Nephron (organoid): ENCODE measurements around the gene ACTN3.
A peak's percentile ranks its signal among the peaks of the same experiment; 100 is the strongest.

Experiments used
- H3K27ac Mint-ChIP-seq, 3 experiments: 2 replicates each; pipeline ENCODE4 v1.8.0; 2020; ENCODE audit warnings: mixed read lengths in 3 of 3, mild to moderate bottlenecking in 2 of 3, moderate library complexity in 1 of 3
- H3K27me3 Mint-ChIP-seq: 2 replicates; pipeline ENCODE4 v1.8.0; 2021; ENCODE audit warnings: low read depth, mild to moderate bottlenecking, moderate library complexity, mixed read lengths
- H3K36me3 Mint-ChIP-seq: 2 replicates; pipeline ENCODE4 v1.8.0; 2020; ENCODE audit warnings: low read depth, mixed read lengths
- H3K4me1 Mint-ChIP-seq: 2 replicates; pipeline ENCODE4 v1.8.0; 2020; ENCODE audit warnings: mixed read lengths
- H3K4me3 Mint-ChIP-seq, 3 experiments: 2 replicates each; pipeline ENCODE4 v1.8.0; 2020; ENCODE audit warnings: mild to moderate bottlenecking in 3 of 3, mixed read lengths in 3 of 3, moderate library complexity in 2 of 3
- H3K9me3 Mint-ChIP-seq: 2 replicates; pipeline ENCODE4 v1.8.0; 2020; ENCODE audit warnings: mixed read lengths
- CTCF ChIP-seq, 3 experiments: fragments of 200-600 bp; sonication (generic); IDR thresholded peaks; one replicate each; pipeline ENCODE4 v1.5.0; 2021; ENCODE audit warnings: antibody characterized with exemption in 3 of 3; ENCODE audit not compliant: unreplicated experiment in 3 of 3

ACTN3 gene

GRCh38 chr11:66545701-66546367, 869 bp upstream of the ACTN3 start, which contains the start of gene ZDHHC24:
ZDHHC24 (minus strand) TSS chr11:66546048; CDS start chr11:66546003, 45 bp downstream.
- no peak for TF ChIP-seq CTCF (IDR thresholded peaks at IDR 0.05; ENCODE audit: unreplicated experiment in 3 of 3)
- H3K36me3 Mint-ChIP-seq = peaks cover 9% of the 10 kb centered on the region

GRCh38 chr11:66546966-66547661, 411 bp downstream of the ACTN3 start:
- Mint-ChIP-seq H3K27ac (peak overlapping the region in 2 of 3 experiments; percentile 33 to 34), H3K4me1 (peaks cover 55% of the 10 kb centered on the region), H3K27me3 (peaks cover 4% of the 10 kb centered on the region), H3K4me3 (peak overlapping the region; percentile 81 to 84 (median 82)), H3K9me3 (no peaks in the 10 kb centered on the region), H3K36me3 (peaks cover 9% of the 10 kb centered on the region)
- no peak for TF ChIP-seq CTCF (IDR thresholded peaks at IDR 0.05; ENCODE audit: unreplicated experiment in 3 of 3)

More at GRCh38 chr11:66545701-66546367, 869 bp upstream of the ACTN3 start, which contains the start of gene ZDHHC24:
- H3K27me3 Mint-ChIP-seq = peaks cover 4% of the 10 kb centered on the region
- peaks cover 57% of the 10 kb centered on the region for H3K4me1 Mint-ChIP-seq
- no peaks in the 10 kb centered on the region for H3K9me3 Mint-ChIP-seq
- H3K4me3 Mint-ChIP-seq = peak within 1 kb of the TSS; percentile 84 to 88 (median 87)
- H3K27ac Mint-ChIP-seq = peak within 1 kb of the TSS; percentile 15 to 40 (median 33)

GRCh38 chr11:66547662-66548009, 933 bp downstream of the ACTN3 start:
- TF ChIP-seq CTCF (IDR thresholded peaks at IDR 0.05; ENCODE audit: unreplicated experiment in 3 of 3) = no peak
- Mint-ChIP-seq H3K27me3 (peaks cover 4% of the 10 kb centered on the region), H3K27ac (peak overlapping the region in 1 of 3 experiments; percentile 34), H3K4me1 (peaks cover 50% of the 10 kb centered on the region), H3K4me3 (peak overlapping the region; percentile 51 to 66 (median 60)), H3K9me3 (no peaks in the 10 kb centered on the region), H3K36me3 (peaks cover 4% of the 10 kb centered on the region)

GRCh38 chr11:66548041-66548440, 1.3 kb downstream of the ACTN3 start:
- Mint-ChIP-seq H3K36me3 (peaks cover 4% of the 10 kb centered on the region), H3K4me3 (peak overlapping the region; percentile 51 to 66 (median 60)), H3K27ac (peak overlapping the region in 2 of 3 experiments; percentile 29 to 64), H3K4me1 (peaks cover 46% of the 10 kb centered on the region), H3K27me3 (peaks cover 4% of the 10 kb centered on the region), H3K9me3 (no peaks in the 10 kb centered on the region)
- TF ChIP-seq CTCF (IDR thresholded peaks at IDR 0.05; ENCODE audit: unreplicated experiment in 3 of 3) = no peak

GRCh38 chr11:66548774-66549630, 2.3 kb downstream of the ACTN3 start:
- H3K9me3 Mint-ChIP-seq = no peaks in the 10 kb centered on the region
- H3K27ac Mint-ChIP-seq = peak overlapping the region; percentile 23 to 64 (median 29)
- peaks cover 4% of the 10 kb centered on the region for H3K27me3 Mint-ChIP-seq
- peaks cover 39% of the 10 kb centered on the region for H3K4me1 Mint-ChIP-seq
- no peaks in the 10 kb centered on the region for H3K36me3 Mint-ChIP-seq
- H3K4me3 Mint-ChIP-seq = peak overlapping the region; percentile 10 to 39 (median 20)
- TF ChIP-seq CTCF (IDR thresholded peaks at IDR 0.05; ENCODE audit: unreplicated experiment in 3 of 3) = no peak
